HepG2 (cell line): ENCODE measurements around the gene PHRF1. TPM values are rescaled to one million over a fixed set of nuclear protein-coding genes. Genes with fewer than 3 reads are reported as not detected.

Experiments
- ATAC-seq: fragments of 200-7000 bp; cut with Tn5 transposase; 3 replicates; pipeline ENCODE4 v1.9.1; 2020; ENCODE audit warnings: mild to moderate bottlenecking, moderate library complexity
- BruUV-seq: library from RNA; stranded (reverse); fragments of 400-500 nt; replicated peaks from 2 replicates; lab custom pipeline; 2021; lab: Mats Ljungman, UMichigan
- CTCF ChIA-PET: fragments of 300-600 bp; formaldehyde crosslinking; extraction: SDS; loops from one replicate; lab custom pipeline; 2021; ENCODE audit warnings: low total read pairs, inconsistent platforms, low intra/inter-chr PET ratio; lab: Yijun Ruan, JAX
- POLR2A ChIA-PET: fragments of 350-600 bp; sonication (Branson Sonifier 250); formaldehyde crosslinking; loops from one replicate; lab custom pipeline; 2020; ENCODE audit warnings: antibody characterized with exemption, inconsistent platforms; lab: Yijun Ruan, JAX
- DNase-seq: peaks from one replicate; pipeline ENCODE4 v3.0.0-alpha.2; 2015; ENCODE audit warnings: low spot score
- FAIRE-seq: peaks from 3 replicates; lab custom pipeline; 2011; peaks lifted over from hg19 to GRCh38; lab: Jason Lieb, UNC
- H2AFZ ChIP-seq: one replicate; pipeline ENCODE4 v1.6.1; 2011; ENCODE audit warnings: low read length, inconsistent platforms
- H3K27ac ChIP-seq: fragments of 300-600 bp; 3 replicates; pipeline ENCODE4 v1.8.0; 2011; ENCODE audit warnings: mixed run types, mild to moderate bottlenecking, mixed read lengths, low read length, inconsistent platforms; ENCODE audit not compliant: insufficient read depth; ENCODE audit errors: extremely low read length
- H3K27me3 ChIP-seq, 2 experiments: fragments of 200-600 bp in 1 of 2; 2 replicates in 1 of 2; 3 replicates in 1 of 2; pipeline versions ENCODE4 v1.6.0 to v1.8.0; 2011; ENCODE audit warnings: low read length in 2 of 2, mild to moderate bottlenecking in 2 of 2, moderate library complexity in 2 of 2, inconsistent platforms in 1 of 2; ENCODE audit not compliant: insufficient read depth in 2 of 2, control insufficient read depth in 1 of 2
- H3K36me3 ChIP-seq, 2 experiments: fragments of 200-600 bp in 1 of 2; replicated peaks in 1 of 2; 2 replicates in 1 of 2; 3 replicates in 1 of 2; pipeline versions ENCODE4 v1.5.1 to v1.8.0; 2011; ENCODE audit warnings: low read length in 2 of 2, inconsistent platforms in 1 of 2; ENCODE audit not compliant: insufficient read depth in 2 of 2, control insufficient read depth in 1 of 2
- H3K4me1 ChIP-seq: 2 replicates; pipeline ENCODE4 v1.5.1; 2012; ENCODE audit warnings: low read length, inconsistent platforms; ENCODE audit not compliant: insufficient read depth
- H3K4me2 ChIP-seq: 2 replicates; pipeline ENCODE4 v1.6.0; 2011; ENCODE audit warnings: low read depth, low read length, inconsistent platforms
- H3K4me3 ChIP-seq, 3 experiments: fragments of 200-600 bp in 1 of 3; sonication (generic), shearing (Covaris generic) in 1 of 3; replicated peaks in 1 of 3; 2 replicates each; pipeline ENCODE4 v1.5.1; 2011 to 2016; ENCODE audit warnings: low read length in 3 of 3, inconsistent platforms in 2 of 3, low read depth in 2 of 3, mild to moderate bottlenecking in 2 of 3, control low read depth in 1 of 3, mixed read lengths in 1 of 3; ENCODE audit not compliant: insufficient read depth in 1 of 3
- H3K79me2 ChIP-seq: one replicate; pipeline ENCODE4 v1.6.1; 2011; ENCODE audit warnings: low read length, inconsistent platforms; ENCODE audit not compliant: insufficient read depth
- H3K9ac ChIP-seq: 2 replicates; pipeline ENCODE4 v1.6.0; 2011; ENCODE audit warnings: mild to moderate bottlenecking, low read depth, low read length, inconsistent platforms; ENCODE audit not compliant: insufficient read depth
- H3K9me3 ChIP-seq: 2 replicates; pipeline ENCODE4 v1.5.1; 2012; ENCODE audit warnings: mild to moderate bottlenecking, low read length
- H4K20me1 ChIP-seq: 2 replicates; pipeline ENCODE4 v1.6.0; 2011; ENCODE audit warnings: inconsistent platforms, mild to moderate bottlenecking, low read length, moderate library complexity; ENCODE audit not compliant: insufficient read depth
- AGO2 ChIP-seq: fragments of 200-400 bp; formaldehyde crosslinking; optimal IDR thresholded peaks from 2 replicates; pipeline ENCODE3; 2017; ENCODE audit warnings: mild to moderate bottlenecking, low read depth, low read length, moderate library complexity
- AKAP8 ChIP-seq: sonication (generic); formaldehyde crosslinking; IDR thresholded peaks from 2 replicates; pipeline ENCODE4 v1.5.1; 2020; ENCODE audit warnings: mild to moderate bottlenecking, missing genetic modification reagents
- DPF2 ChIP-seq: sonication (generic); formaldehyde crosslinking; IDR thresholded peaks from 2 replicates; pipeline ENCODE4 v1.4.0; 2020; ENCODE audit warnings: mild to moderate bottlenecking, low read depth, missing genetic modification reagents, borderline replicate concordance
- DZIP1 ChIP-seq: sonication (generic); formaldehyde crosslinking; IDR thresholded peaks from 2 replicates; pipeline ENCODE4 v1.5.0; 2020; ENCODE audit warnings: mild to moderate bottlenecking, missing genetic modification reagents
- E2F1 ChIP-seq: sonication (generic); formaldehyde crosslinking; IDR thresholded peaks from 2 replicates; pipeline ENCODE4 v1.5.0; 2020; ENCODE audit warnings: missing genetic modification reagents
- MLX ChIP-seq: IDR thresholded peaks from 2 replicates; pipeline ENCODE4 v1.6.1; 2016
- NONO ChIP-seq, 2 experiments: fragments of 450-650 bp in 1 of 2; sonication (generic) in 1 of 2; formaldehyde crosslinking in 1 of 2; IDR thresholded peaks in 1 of 2; conservative IDR thresholded peaks in 1 of 2; 2 replicates each; pipeline versions ENCODE4 v1.6.1 to v1.8.0; 2017 to 2022; ENCODE audit warnings: mild to moderate bottlenecking in 1 of 2, missing genetic modification reagents in 1 of 2, moderate library complexity in 1 of 2
- PHB2 ChIP-seq: fragments of 450-650 bp; IDR thresholded peaks from 2 replicates; pipeline ENCODE4 v1.6.1; 2018; ENCODE audit not compliant: partially characterized antibody
- POLR2G ChIP-seq: fragments of 200-400 bp; formaldehyde crosslinking; IDR thresholded peaks from 2 replicates; pipeline ENCODE4 v1.6.1; 2018; ENCODE audit warnings: mild to moderate bottlenecking, low read depth, low read length, moderate library complexity
- SNAI1 ChIP-seq: sonication (generic); formaldehyde crosslinking; IDR thresholded peaks from 2 replicates; pipeline ENCODE4 v1.5.0; 2020; ENCODE audit warnings: mild to moderate bottlenecking, missing genetic modification reagents, borderline replicate concordance
- TBP ChIP-seq: sonication (generic); formaldehyde crosslinking; IDR thresholded peaks from 2 replicates; pipeline ENCODE4 v1.5.0; 2020; ENCODE audit warnings: missing genetic modification reagents
- ZBTB8A ChIP-seq: sonication (generic); formaldehyde crosslinking; IDR thresholded peaks from 2 replicates; pipeline ENCODE4 v1.4.0; 2020; ENCODE audit warnings: mild to moderate bottlenecking, low read depth, missing genetic modification reagents, borderline replicate concordance
- ZIK1 ChIP-seq: sonication (generic); formaldehyde crosslinking; IDR thresholded peaks from 2 replicates; pipeline ENCODE4 v1.5.0; 2020; ENCODE audit warnings: mild to moderate bottlenecking, low read depth, missing genetic modification reagents, borderline replicate concordance
- ZNF138 ChIP-seq: sonication (generic); formaldehyde crosslinking; IDR thresholded peaks from 2 replicates; pipeline ENCODE4 v1.5.0; 2020; ENCODE audit warnings: mild to moderate bottlenecking, low read depth, missing genetic modification reagents
- ZNF17 ChIP-seq: sonication (generic); formaldehyde crosslinking; IDR thresholded peaks from 2 replicates; pipeline ENCODE4 v1.5.0; 2020; ENCODE audit warnings: mild to moderate bottlenecking, missing genetic modification reagents
- ZNF432 ChIP-seq: sonication (generic); formaldehyde crosslinking; IDR thresholded peaks from 2 replicates; pipeline ENCODE4 v1.5.0; 2020; ENCODE audit warnings: missing genetic modification reagents, mild to moderate bottlenecking, borderline replicate concordance
- WGBS: methylation state at CpG from one replicate; pipeline ENCODE4 v1.1.6; 2017; ENCODE audit warnings: low lambda C conversion rate; 5-methylcytosine and 5-hydroxymethylcytosine counted together
- in situ Hi-C: cut with HindIII; loops from 2 replicates; pipeline ENCODE4 v1.10.0; 2017; ENCODE audit warnings: low pct_unique_long_range_greater_than_20kb; ENCODE audit not compliant: extremely low pct_ligation_motif_present
- intact Hi-C: fragments of 100-400 bp; cut with micrococcal nuclease; formaldehyde crosslinking; loops from one replicate; pipeline ENCODE4 v1.10.0; 2022; ENCODE audit not compliant: unreplicated experiment
- polyA plus RNA-seq, 8 experiments: library from polyadenylated mRNA; depleted of rRNA in 3 of 8; stranded (reverse) in 7 of 8; unstranded in 1 of 8; fragments of >200 nt; fragmentation: Illumina TruSeq in 4 of 8; extraction: Trizol in 4 of 8; gene quantifications; 2 replicates each; pipeline versions ENCODE4 v1.2.1 to v1.2.3, GENCODE V29; 2011 to 2016; ENCODE audit warnings: low read depth in 4 of 8, missing spikeins in 1 of 8, mixed read lengths in 1 of 8; ENCODE audit not compliant: insufficient read depth in 1 of 8
- total RNA-seq, 5 experiments: library from RNA; depleted of rRNA; stranded (reverse); fragments of >200 nt; fragmentation: Illumina TruSeq; extraction: Trizol; gene quantifications; 2 replicates each; pipeline ENCODE4 v1.2.3, GENCODE V29; 2016; ENCODE audit warnings: low read depth in 1 of 5

Gene PHRF1
- total and polyA plus RNA-seq, 2 of the 13 experiments (the other 11 are each of a cell fraction or from before 2014, with no cell fraction given), result 8.2 to 16.7 TPM

GRCh38 chr11:620935-621814 lies 44.9 kb downstream of the PHRF1 start:
- no peak overlapping the region for H3K4me2 ChIP-seq
- intact Hi-C loops (no loop called here), in situ Hi-C loops (loop anchor here (10.0 kb wide), 1 partner anchor 66 kb away; no protein-coding TSS in a partner anchor)
- H3K9me3 ChIP-seq, result no peaks in the 10 kb centered on the region
- no peak for DNase-seq
- FAIRE-seq, result no peak
- TF ChIP-seq TBP (CRISPR knock-in tag) (no peak), ZBTB8A (CRISPR knock-in tag) (no peak), SNAI1 (CRISPR knock-in tag) (no peak), DZIP1 (no peak), ZNF138 (no peak), ZNF17 (CRISPR knock-in tag) (no peak), PHB2 (no peak), E2F1 (CRISPR knock-in tag) (no peak), DPF2 (CRISPR knock-in tag) (no peak), ZIK1 (CRISPR knock-in tag) (no peak), POLR2G (peak; percentile 47; the same call in 1 of the 2 replicates), AKAP8 (CRISPR knock-in tag) (peak; percentile 86; the same call in 1 of the 2 replicates), NONO (IDR thresholded peaks at IDR 0.05) (no peak), NONO (CRISPR knock-in tag; conservative IDR thresholded peaks at IDR 0.05) (peak; percentile 28), ZNF432 (no peak), MLX (no peak), AGO2 (peak; percentile 89)
- ChIA-PET CTCF (no interaction called here), POLR2A (no interaction called here)
- H3K27ac ChIP-seq, result no peak overlapping the region
- 89% methylated on average over 27 of the region's 45 CpGs for whole genome bisulfite sequencing
- H3K79me2 ChIP-seq, result no peaks in the 10 kb centered on the region
- H3K27me3 ChIP-seq, result no peaks in the 10 kb centered on the region
- peaks cover 0 to 12% of the 10 kb centered on the region in 2 experiments; a peak in 2 of 5 replicates for H3K36me3 ChIP-seq
- no peak overlapping the region for H2AFZ ChIP-seq
- peaks cover 30% of the 10 kb centered on the region for H3K4me1 ChIP-seq
- BruUV-seq, result no TSS peak
- peaks cover 11% of the 10 kb centered on the region; the same call in 1 of the 2 replicates for H4K20me1 ChIP-seq
- H3K9ac ChIP-seq, result no peak overlapping the region
- H3K4me3 ChIP-seq, result no peak overlapping the region
- ATAC-seq, result no peak
